CD4-positive, alpha-beta T cell (primary cell): ENCODE measurements around the gene SOSTDC1. TPM values are rescaled to one million over a fixed set of nuclear protein-coding genes. Genes with fewer than 3 reads are reported as not detected.

Experiments
- ATAC-seq: fragments of 200-7000 bp; cut with Tn5 transposase; one replicate; pipeline ENCODE4 v1.10.0; 2022; ENCODE audit warnings: mild to moderate bottlenecking; ENCODE audit not compliant: poor library complexity
- CTCF ChIA-PET: fragments of 350-600 bp; sonication (Branson Sonifier 250); formaldehyde crosslinking; loops from one replicate; lab custom pipeline; 2021; ENCODE audit warnings: antibody characterized with exemption, inconsistent platforms; lab: Charles Lee
- POLR2A ChIA-PET: fragments of 350-600 bp; sonication (Branson Sonifier 250); formaldehyde crosslinking; loops from one replicate; lab custom pipeline; 2021; ENCODE audit warnings: antibody characterized with exemption, inconsistent platforms; lab: Charles Lee
- DNase-seq, 14 experiments: peaks; one replicate each; pipeline ENCODE4 v3.0.0-alpha.2; 2013 to 2020; ENCODE audit warnings: mixed read lengths in 2 of 14
- H3K27ac ChIP-seq, 2 donors: one replicate each; pipeline versions ENCODE4 v1.5.1 to v1.7.0; 2013; ENCODE audit warnings: low read length in 2 of 2, low read depth in 1 of 2, mild to moderate bottlenecking in 1 of 2
- H3K27me3 ChIP-seq, 2 experiments: 1 replicate in 1 of 2; 2 replicates in 1 of 2; pipeline versions ENCODE4 v1.6.1 to v1.7.0; 2013; ENCODE audit warnings: low read length in 2 of 2, control low read depth in 1 of 2, mild to moderate bottlenecking in 1 of 2, moderate library complexity in 1 of 2; ENCODE audit not compliant: insufficient read depth in 2 of 2, control insufficient read depth in 1 of 2
- H3K36me3 ChIP-seq: one replicate; pipeline ENCODE4 v1.6.1; 2013; ENCODE audit warnings: low read length, control low read depth; ENCODE audit not compliant: insufficient read depth
- H3K4me1 ChIP-seq: one replicate; pipeline ENCODE4 v1.6.1; 2013; ENCODE audit warnings: low read length, control low read depth; ENCODE audit not compliant: insufficient read depth
- H3K4me3 ChIP-seq: one replicate; pipeline ENCODE4 v1.5.1; 2013; ENCODE audit warnings: mild to moderate bottlenecking, low read length, moderate library complexity
- H3K9me3 ChIP-seq, 2 experiments: 1 replicate in 1 of 2; 2 replicates in 1 of 2; pipeline versions ENCODE4 v1.6.1 to v1.7.0; 2013; ENCODE audit warnings: low read length in 2 of 2, mild to moderate bottlenecking in 2 of 2, control low read depth in 1 of 2, moderate library complexity in 1 of 2; ENCODE audit not compliant: control insufficient read depth in 1 of 2, insufficient read depth in 1 of 2
- H3K27ac Mint-ChIP-seq: one replicate; pipeline ENCODE4 v1.8.0; 2020; ENCODE audit warnings: mixed read lengths
- H3K27me3 Mint-ChIP-seq: one replicate; pipeline ENCODE4 v1.8.0; 2021; ENCODE audit warnings: mixed read lengths
- H3K36me3 Mint-ChIP-seq: one replicate; pipeline ENCODE4 v1.8.0; 2021; ENCODE audit warnings: low read depth, mixed read lengths
- H3K4me1 Mint-ChIP-seq: one replicate; pipeline ENCODE4 v1.8.0; 2021; ENCODE audit warnings: low read depth, mixed read lengths
- H3K4me3 Mint-ChIP-seq: one replicate; pipeline ENCODE4 v1.8.0; 2020; ENCODE audit warnings: mild to moderate bottlenecking, mixed read lengths
- H3K9me3 Mint-ChIP-seq: one replicate; pipeline ENCODE4 v1.8.0; 2020; ENCODE audit warnings: mixed read lengths
- intact Hi-C, 2 experiments: fragments of 100-400 bp; cut with DNase I in 1 of 2; cut with micrococcal nuclease in 1 of 2; formaldehyde crosslinking; loops; one replicate each; pipeline versions ENCODE4 v1.15.1 to v1.9.0; 2023 to 2025; cut with DNase I, micrococcal nuclease
- total RNA-seq, 174 experiments: library from RNA in 2 of 174; stranded (reverse) in 2 of 174; gene quantifications; one replicate each; pipeline ENCODE4 v1.2.3 and lab custom pipeline; 2021 to 2026
- TF ChIP-seq, protein P1 (sequence below): fragments of 200-600 bp; IDR thresholded peaks from one replicate; pipeline ENCODE4 v1.8.0; 2022; ENCODE audit warnings: antibody characterized with exemption, mild to moderate bottlenecking

SOSTDC1 gene
- total RNA-seq, 2 experiments from 2014 or later, result not detected

DNA sequence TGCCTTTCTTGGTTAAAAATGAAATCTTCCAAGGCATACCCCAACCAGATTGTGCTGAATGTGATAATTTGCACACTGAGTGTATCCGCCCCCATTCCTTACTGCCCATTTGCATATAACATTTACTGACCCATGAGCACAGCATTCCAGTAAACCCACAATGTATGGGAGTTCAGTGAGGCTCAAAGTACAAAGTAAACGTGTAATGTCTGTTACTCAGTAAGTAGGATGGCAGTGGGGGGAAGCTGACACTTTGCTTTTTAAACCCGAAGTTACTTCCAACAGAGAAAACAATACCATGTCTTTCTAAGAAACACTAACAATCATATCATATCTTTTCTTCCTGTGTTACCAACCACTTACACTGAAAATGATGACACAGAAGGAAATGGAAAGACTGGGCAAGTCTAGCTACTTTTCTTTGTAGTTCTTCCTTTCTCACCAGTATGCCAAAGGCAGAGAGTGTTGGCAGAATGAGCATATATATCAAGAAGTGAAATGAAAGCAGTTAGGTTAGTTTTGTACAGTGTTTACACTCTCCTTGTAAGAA lies 27.1 kb upstream of the SOSTDC1 start:
- no peak overlapping the region for H3K27ac ChIP-seq
- Mint-ChIP-seq H3K4me1 (no peaks in the 10 kb centered on the region), H3K36me3 (no peaks in the 10 kb centered on the region), H3K4me3 (no peak overlapping the region), H3K27me3 (peaks cover 7% of the 10 kb centered on the region), H3K9me3 (no peaks in the 10 kb centered on the region), H3K27ac (no peak overlapping the region)
- no peak overlapping the region for H3K4me3 ChIP-seq
- ChIA-PET CTCF (no interaction called here), POLR2A (no interaction called here)
- TF ChIP-seq, protein P1, sequence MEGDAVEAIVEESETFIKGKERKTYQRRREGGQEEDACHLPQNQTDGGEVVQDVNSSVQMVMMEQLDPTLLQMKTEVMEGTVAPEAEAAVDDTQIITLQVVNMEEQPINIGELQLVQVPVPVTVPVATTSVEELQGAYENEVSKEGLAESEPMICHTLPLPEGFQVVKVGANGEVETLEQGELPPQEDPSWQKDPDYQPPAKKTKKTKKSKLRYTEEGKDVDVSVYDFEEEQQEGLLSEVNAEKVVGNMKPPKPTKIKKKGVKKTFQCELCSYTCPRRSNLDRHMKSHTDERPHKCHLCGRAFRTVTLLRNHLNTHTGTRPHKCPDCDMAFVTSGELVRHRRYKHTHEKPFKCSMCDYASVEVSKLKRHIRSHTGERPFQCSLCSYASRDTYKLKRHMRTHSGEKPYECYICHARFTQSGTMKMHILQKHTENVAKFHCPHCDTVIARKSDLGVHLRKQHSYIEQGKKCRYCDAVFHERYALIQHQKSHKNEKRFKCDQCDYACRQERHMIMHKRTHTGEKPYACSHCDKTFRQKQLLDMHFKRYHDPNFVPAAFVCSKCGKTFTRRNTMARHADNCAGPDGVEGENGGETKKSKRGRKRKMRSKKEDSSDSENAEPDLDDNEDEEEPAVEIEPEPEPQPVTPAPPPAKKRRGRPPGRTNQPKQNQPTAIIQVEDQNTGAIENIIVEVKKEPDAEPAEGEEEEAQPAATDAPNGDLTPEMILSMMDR, result no peak
- no peaks in the 10 kb centered on the region for H3K36me3 ChIP-seq
- DNase-seq, result no peak
- no peaks in the 10 kb centered on the region for H3K4me1 ChIP-seq
- ATAC-seq, result no peak
- H3K9me3 ChIP-seq, result no peaks in the 10 kb centered on the region
- H3K27me3 ChIP-seq, result no peaks in the 10 kb centered on the region
- intact Hi-C loops, result no loop called here

DNA sequence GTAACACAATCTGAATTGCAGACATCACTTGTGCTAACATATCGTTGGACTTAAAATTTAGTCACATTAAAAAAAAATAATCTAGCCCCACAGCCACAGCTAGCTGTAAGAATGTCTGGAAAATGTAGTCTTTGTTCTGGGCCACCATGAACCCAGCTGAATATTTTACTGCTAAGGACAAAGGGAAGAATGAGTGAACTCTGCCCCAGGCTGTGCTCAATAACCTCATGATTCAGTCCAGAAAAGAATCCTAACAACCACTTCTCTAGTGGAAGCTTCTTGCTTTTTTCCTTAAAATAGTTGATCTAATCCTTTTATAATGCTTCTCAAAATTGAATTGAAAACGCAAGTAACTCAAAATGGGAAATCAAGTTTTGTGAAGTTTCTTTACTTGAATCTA lies 25.6 kb upstream of the SOSTDC1 start:
- no peaks in the 10 kb centered on the region for H3K27me3 ChIP-seq
- H3K4me3 ChIP-seq, result no peak overlapping the region
- H3K9me3 ChIP-seq, result no peaks in the 10 kb centered on the region
- no peak overlapping the region for H3K27ac ChIP-seq
- Mint-ChIP-seq H3K27ac (no peak overlapping the region), H3K27me3 (peaks cover 3% of the 10 kb centered on the region), H3K4me1 (no peaks in the 10 kb centered on the region), H3K9me3 (no peaks in the 10 kb centered on the region), H3K36me3 (no peaks in the 10 kb centered on the region), H3K4me3 (no peak overlapping the region)
- DNase-seq (no peak), ATAC-seq (no peak)
- TF ChIP-seq, protein P1, result no peak
- H3K36me3 ChIP-seq, result no peaks in the 10 kb centered on the region
- ChIA-PET POLR2A (no interaction called here), CTCF (no interaction called here)
- H3K4me1 ChIP-seq, result no peaks in the 10 kb centered on the region
- intact Hi-C loops, result no loop called here

DNA sequence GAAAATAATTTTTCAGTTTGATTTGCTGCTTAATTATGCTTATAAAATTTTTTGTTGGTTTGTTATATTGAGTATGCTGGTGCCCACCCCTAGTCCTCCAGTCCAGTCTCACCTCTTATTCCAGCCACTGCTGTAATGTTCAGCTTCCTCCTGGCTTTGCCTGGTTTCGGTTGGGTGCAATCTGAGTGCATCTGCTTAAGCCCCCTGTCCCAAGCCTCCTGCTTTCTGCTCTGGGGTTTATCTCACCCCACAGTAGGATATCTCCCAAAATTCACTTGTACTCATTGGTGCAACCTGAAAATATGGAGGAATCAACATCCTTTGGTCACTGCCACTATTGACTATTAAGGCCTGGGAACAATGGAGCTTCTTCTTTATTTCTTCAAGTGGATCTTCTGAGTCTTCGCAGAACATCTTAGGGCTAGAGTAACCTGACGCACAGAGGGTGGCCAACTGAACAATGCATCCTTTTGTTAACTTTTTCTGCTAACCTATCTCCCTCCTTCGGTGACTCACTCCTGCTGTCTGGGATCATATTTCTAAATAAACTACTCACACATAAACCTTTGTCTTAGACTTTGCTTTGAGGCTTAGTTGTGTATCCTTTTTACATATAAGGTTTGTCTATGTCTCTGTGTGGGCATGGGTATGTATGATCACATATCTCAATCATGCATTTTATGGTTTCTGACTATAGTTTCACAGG lies 19.1 kb upstream of the SOSTDC1 start:
- H3K4me1 ChIP-seq, result no peaks in the 10 kb centered on the region
- TF ChIP-seq, protein P1, result no peak
- no peaks in the 10 kb centered on the region for H3K27me3 ChIP-seq
- H3K27ac ChIP-seq, result no peak overlapping the region
- no peaks in the 10 kb centered on the region for H3K27me3 Mint-ChIP-seq
- H3K9me3 Mint-ChIP-seq, result no peaks in the 10 kb centered on the region
- H3K9me3 ChIP-seq, result no peaks in the 10 kb centered on the region
- H3K36me3 Mint-ChIP-seq, result no peaks in the 10 kb centered on the region
- ATAC-seq (no peak), DNase-seq (no peak)
- ChIA-PET POLR2A (no interaction called here), CTCF (no interaction called here)
- H3K4me3 ChIP-seq, result no peak overlapping the region
- H3K27ac Mint-ChIP-seq, result no peak overlapping the region
- intact Hi-C loops, result no loop called here
- no peaks in the 10 kb centered on the region for H3K36me3 ChIP-seq
- no peak overlapping the region for H3K4me3 Mint-ChIP-seq
- no peaks in the 10 kb centered on the region for H3K4me1 Mint-ChIP-seq
